Skeletal muscle satellite cell (primary cell): ENCODE measurements around the gene LRRK1.

Experiments
- H3K27me3 ChIP-seq: 2 replicates; pipeline ENCODE4 v1.7.0; 2013; ENCODE audit warnings: low read length; ENCODE audit not compliant: control insufficient read depth, insufficient read depth
- H3K36me3 ChIP-seq: 2 replicates; pipeline ENCODE4 v1.7.0; 2013; ENCODE audit warnings: mild to moderate bottlenecking, control low read depth, low read length; ENCODE audit not compliant: insufficient read depth
- H3K4me1 ChIP-seq: 2 replicates; pipeline ENCODE4 v1.7.0; 2013; ENCODE audit warnings: low read length; ENCODE audit not compliant: control insufficient read depth, insufficient read depth
- H3K4me2 ChIP-seq: 2 replicates; pipeline ENCODE4 v1.7.0; 2013; ENCODE audit warnings: mild to moderate bottlenecking, low read length
- H3K4me3 ChIP-seq: 2 replicates; pipeline ENCODE4 v1.7.0; 2013; ENCODE audit warnings: low read length
- H3K9ac ChIP-seq: 2 replicates; pipeline ENCODE4 v1.7.0; 2013; ENCODE audit warnings: mild to moderate bottlenecking, low read depth, low read length, moderate library complexity
- H3K9me3 ChIP-seq: replicated peaks from 2 replicates; pipeline ENCODE4 v1.7.0; 2013; ENCODE audit warnings: mild to moderate bottlenecking, control low read depth, low read length

The LRRK1 gene

DNA sequence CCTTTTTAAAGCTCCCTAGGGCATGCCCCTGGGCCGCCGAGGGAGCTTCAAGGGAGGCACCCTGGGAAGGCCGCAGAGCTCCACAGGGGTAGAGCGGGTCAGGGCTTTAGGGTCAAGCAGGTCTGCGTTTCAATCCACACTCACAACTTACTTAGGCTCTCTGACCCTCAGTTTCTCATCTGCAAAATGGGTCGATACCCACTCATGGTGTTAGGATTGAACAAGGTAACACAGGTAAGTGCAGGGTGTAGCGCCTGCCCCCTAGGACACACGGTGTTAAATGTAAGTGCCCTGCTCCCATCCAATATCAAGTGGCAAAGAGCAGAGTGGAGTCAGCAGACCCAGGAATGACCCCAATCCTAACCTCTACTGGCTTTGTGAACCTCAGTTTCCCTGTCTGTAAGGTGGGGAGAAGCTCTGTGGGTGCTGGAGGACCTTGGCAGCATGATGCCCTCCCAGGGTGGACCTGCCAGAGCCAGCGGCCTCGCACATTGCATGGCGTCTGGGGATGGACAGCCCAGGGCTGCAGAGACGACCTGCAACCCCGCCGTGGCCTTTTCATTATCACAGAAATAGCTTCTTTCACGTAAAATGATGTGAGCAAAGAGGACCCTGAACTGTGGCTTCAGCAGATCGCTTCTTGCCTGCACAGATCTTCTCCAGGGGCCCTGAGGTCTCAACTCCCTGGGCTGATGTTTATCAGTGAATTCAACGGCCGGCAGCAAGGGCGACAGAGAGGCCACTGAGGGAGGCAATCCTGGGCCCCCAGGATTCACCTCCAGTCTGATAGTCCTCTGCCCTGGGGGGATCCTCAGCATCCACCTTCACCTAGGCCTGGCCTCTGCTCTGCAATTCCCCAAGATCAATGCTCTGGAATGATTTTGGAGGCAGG, 194.2 kb downstream of the LRRK1 start:
- no peak overlapping the region for H3K9ac ChIP-seq
- peaks cover 7% of the 10 kb centered on the region for H3K27me3 ChIP-seq
- H3K4me3 ChIP-seq: no peak overlapping the region
- no peaks in the 10 kb centered on the region for H3K36me3 ChIP-seq
- H3K9me3 ChIP-seq: no peaks in the 10 kb centered on the region
- no peak overlapping the region for H3K4me2 ChIP-seq
- peaks cover 18% of the 10 kb centered on the region for H3K4me1 ChIP-seq

DNA sequence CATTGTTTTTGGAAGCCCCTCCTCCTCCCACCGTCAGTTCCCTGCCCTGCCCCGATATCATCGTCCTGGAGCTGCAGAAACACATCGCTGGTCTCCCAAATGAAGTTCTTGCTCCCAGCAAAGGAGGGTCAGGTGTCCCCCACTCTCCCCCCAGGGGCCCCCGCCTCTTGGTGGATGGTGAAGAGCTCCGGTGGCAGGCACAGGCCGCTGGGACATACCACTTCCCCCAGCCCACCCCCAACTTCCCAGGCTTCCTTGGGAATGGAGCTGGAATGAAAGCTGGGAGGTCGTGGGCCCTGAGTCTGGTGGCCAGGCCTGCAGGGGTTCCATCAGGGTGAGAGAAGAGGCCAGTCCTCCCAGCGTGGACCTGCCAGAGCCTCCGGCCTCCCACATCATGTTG, 195.0 kb downstream of the LRRK1 start:
- no peaks in the 10 kb centered on the region for H3K9me3 ChIP-seq
- no peak overlapping the region for H3K4me2 ChIP-seq
- H3K4me3 ChIP-seq: no peak overlapping the region
- no peaks in the 10 kb centered on the region for H3K36me3 ChIP-seq
- no peak overlapping the region for H3K9ac ChIP-seq
- H3K4me1 ChIP-seq: peaks cover 18% of the 10 kb centered on the region
- peaks cover 7% of the 10 kb centered on the region for H3K27me3 ChIP-seq

DNA sequence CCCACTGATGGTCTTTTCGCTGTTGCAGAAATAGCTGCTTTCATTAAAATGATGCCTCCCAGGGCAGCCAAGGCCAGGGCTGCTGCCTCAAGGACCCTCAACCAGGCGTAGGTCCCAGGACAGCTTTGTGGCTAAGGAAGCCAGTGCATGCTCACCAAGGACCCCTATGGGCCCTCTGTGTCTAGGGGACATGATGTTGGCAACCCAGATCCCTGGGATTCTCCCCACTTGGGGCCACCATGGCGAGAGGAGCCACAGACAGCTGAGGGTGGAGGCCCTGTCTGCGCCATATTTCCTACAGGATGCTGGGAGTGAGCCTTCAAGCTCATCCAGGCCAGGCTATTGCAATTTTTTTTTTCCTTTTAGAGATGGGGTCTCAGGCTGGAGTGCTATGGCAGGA, 195.5 kb downstream of the LRRK1 start:
- Histone ChIP-seq H3K4me2 (no peak overlapping the region), H3K9me3 (no peaks in the 10 kb centered on the region), H3K36me3 (no peaks in the 10 kb centered on the region), H3K4me3 (no peak overlapping the region), H3K9ac (no peak overlapping the region), H3K27me3 (peaks cover 7% of the 10 kb centered on the region), H3K4me1 (peaks cover 18% of the 10 kb centered on the region)

DNA sequence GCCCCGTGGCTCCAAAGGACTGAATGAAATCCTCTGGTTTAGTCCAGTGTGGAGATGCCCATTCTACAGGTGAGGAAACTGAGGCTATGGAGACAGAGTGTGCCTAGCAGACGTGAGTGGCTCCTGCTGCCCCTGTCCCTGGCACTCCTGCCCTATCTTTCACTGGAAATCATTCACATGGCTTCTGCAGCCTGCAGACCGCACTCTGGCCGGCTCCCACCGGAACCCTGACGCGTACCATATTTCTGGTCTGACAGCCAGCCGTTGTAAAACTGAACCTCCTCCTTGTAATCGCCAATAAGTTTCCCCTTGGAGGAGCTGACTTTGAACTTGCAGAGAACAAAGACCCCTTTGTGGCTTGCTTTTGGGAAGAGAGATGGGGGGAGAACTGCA, 196.2 kb downstream of the LRRK1 start:
- Histone ChIP-seq H3K4me3 (no peak overlapping the region), H3K4me1 (peaks cover 18% of the 10 kb centered on the region), H3K9ac (peak overlapping the region; percentile 6), H3K4me2 (peak overlapping the region; percentile 64), H3K27me3 (peaks cover 7% of the 10 kb centered on the region), H3K9me3 (no peaks in the 10 kb centered on the region), H3K36me3 (no peaks in the 10 kb centered on the region)

DNA sequence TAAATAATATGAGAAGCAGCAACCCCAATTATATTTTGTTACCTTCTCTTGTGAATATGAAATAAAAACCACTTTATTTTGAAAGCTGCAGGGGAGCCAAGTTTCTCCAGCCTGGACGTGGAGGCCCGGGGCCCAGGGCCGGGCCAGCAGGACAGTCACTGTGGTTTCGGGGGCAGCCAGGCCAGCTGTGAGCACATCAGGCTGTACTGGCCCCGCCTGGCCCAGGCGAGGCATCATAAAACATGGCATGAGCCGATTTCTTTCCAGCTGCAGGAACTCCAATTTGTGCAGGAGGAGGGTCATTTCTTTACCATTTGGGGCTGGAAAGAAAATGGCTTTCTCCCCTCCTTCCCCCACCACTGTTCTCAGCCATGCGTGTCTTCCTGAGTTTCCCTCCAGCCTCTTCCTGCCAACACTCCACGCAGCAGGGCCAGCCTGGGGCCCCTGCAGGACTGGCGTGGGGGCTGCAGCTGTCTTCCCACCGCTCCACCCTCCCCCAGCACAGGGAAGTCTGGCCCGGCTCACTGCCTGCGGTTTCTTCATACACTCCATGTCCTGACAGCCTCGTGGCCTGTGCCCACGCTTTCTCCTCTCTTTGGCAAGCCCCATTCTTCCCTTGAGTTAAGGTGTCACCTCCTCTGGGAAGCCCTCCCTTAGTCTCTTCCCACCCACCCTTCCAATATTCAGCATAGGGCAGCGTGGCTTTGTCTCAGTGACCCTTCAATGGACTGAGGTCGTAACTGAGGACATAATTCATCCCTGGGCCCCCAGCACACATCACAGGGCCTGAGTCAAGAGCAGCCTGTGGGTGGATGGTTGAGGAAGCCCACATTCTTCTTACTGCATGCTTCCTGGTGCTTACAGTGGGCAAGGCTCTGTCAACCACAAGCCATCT, 196.9 kb downstream of the LRRK1 start:
- H3K36me3 ChIP-seq: no peaks in the 10 kb centered on the region
- H3K4me2 ChIP-seq: peak overlapping the region; percentile 64
- H3K9ac ChIP-seq: peak overlapping the region; percentile 6
- no peaks in the 10 kb centered on the region for H3K9me3 ChIP-seq
- peaks cover 21% of the 10 kb centered on the region for H3K4me1 ChIP-seq
- H3K4me3 ChIP-seq: no peak overlapping the region
- H3K27me3 ChIP-seq: peaks cover 6% of the 10 kb centered on the region

DNA sequence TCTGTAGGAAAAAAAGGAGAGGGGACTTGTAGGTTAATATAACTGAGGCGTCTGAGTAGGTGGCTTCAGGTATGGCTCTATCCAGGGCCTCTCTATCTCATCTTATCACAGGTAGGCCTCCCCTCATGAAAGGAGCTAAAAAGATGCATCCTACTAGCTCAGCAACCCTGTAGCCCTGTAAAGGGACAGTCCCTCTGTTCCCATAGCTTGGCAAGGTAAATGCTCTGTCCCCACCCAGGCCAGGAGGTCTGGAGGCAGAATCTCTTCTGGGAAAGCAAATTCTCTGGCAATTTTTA, 197.5 kb downstream of the LRRK1 start:
- Histone ChIP-seq H3K9ac (no peak overlapping the region), H3K4me1 (peaks cover 27% of the 10 kb centered on the region), H3K36me3 (no peaks in the 10 kb centered on the region), H3K4me3 (no peak overlapping the region), H3K9me3 (no peaks in the 10 kb centered on the region), H3K27me3 (peaks cover under 1% of the 10 kb centered on the region), H3K4me2 (peak overlapping the region; percentile 64)

DNA sequence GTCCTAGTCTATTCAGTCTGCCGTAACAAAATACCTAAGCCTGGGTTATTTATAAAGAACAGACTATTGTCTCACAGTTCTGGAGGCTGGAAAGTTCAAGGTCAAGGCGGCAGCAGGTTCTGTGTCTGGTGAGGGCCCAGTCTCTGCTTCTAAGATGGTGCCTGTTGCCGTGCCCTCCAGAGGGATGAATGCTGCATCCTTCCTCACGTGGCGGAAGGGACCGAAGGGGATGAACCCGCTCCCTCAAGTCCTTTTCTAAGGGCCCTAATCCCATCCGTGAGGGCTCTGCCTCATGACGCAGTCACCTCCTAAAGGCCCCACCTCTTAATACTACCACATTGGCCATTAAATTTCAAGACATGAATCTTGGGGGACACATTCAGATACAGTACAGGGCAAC, 199.0 kb downstream of the LRRK1 start:
- Histone ChIP-seq H3K27me3 (no peaks in the 10 kb centered on the region), H3K36me3 (no peaks in the 10 kb centered on the region), H3K9ac (no peak overlapping the region), H3K4me2 (no peak overlapping the region), H3K9me3 (no peaks in the 10 kb centered on the region), H3K4me3 (no peak overlapping the region), H3K4me1 (peaks cover 29% of the 10 kb centered on the region)

DNA sequence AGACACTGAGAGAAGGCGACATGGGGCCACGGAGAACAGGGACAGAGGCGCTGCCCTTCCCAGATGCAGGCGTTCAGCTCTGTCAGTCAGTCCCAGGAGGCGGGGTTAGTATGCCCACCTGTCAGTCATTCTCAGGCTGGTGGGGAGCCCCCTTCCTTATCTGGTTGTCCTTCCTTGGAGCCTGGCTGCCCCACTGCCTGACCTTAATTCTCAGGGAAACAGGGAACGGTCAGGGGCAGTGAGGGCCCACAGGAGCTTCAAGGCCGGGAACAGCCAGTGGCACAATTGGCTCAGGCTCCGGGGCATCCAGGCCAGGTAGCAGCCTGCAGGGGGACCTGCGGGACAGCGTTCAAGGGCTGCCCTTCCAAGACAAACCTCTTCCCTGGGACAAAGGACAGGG, 199.5 kb downstream of the LRRK1 start:
- Histone ChIP-seq H3K4me1 (peaks cover 29% of the 10 kb centered on the region), H3K9ac (no peak overlapping the region), H3K36me3 (no peaks in the 10 kb centered on the region), H3K4me3 (no peak overlapping the region), H3K27me3 (no peaks in the 10 kb centered on the region), H3K4me2 (no peak overlapping the region), H3K9me3 (no peaks in the 10 kb centered on the region)

DNA sequence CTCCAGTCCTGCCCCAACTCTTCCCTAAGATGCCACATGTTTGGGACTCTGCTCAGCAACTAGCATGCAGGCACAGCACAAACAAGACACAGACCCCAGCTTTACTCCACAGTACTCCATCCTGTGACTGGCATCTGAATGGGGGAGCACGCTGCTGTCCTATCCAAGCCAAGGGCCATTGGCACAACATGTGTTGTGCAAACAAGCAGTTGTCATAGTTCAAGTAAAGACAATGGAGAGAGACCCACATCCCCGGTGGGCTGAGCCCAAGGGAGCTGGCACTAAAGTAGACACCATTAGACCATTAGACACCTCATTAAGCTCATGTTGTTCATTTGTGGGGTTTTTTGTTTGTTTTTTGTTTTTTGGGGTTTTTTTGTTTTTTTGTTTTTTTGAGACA, 200.0 kb downstream of the LRRK1 start:
- H3K4me3 ChIP-seq: no peak overlapping the region
- peaks cover 29% of the 10 kb centered on the region for H3K4me1 ChIP-seq
- H3K36me3 ChIP-seq: no peaks in the 10 kb centered on the region
- no peaks in the 10 kb centered on the region for H3K27me3 ChIP-seq
- no peak overlapping the region for H3K9ac ChIP-seq
- H3K4me2 ChIP-seq: no peak overlapping the region
- no peaks in the 10 kb centered on the region for H3K9me3 ChIP-seq
